HG02571 (cell line): ENCODE data around the gene MMAB.

Experiments
- ATAC-seq: cut with Tn5 transposase; IDR thresholded peaks from one replicate; pipeline ENCODE4 v1.9.1; 2021; ENCODE audit warnings: mild to moderate bottlenecking, moderate library complexity; ENCODE audit not compliant: unreplicated experiment

The MMAB gene

DNA sequence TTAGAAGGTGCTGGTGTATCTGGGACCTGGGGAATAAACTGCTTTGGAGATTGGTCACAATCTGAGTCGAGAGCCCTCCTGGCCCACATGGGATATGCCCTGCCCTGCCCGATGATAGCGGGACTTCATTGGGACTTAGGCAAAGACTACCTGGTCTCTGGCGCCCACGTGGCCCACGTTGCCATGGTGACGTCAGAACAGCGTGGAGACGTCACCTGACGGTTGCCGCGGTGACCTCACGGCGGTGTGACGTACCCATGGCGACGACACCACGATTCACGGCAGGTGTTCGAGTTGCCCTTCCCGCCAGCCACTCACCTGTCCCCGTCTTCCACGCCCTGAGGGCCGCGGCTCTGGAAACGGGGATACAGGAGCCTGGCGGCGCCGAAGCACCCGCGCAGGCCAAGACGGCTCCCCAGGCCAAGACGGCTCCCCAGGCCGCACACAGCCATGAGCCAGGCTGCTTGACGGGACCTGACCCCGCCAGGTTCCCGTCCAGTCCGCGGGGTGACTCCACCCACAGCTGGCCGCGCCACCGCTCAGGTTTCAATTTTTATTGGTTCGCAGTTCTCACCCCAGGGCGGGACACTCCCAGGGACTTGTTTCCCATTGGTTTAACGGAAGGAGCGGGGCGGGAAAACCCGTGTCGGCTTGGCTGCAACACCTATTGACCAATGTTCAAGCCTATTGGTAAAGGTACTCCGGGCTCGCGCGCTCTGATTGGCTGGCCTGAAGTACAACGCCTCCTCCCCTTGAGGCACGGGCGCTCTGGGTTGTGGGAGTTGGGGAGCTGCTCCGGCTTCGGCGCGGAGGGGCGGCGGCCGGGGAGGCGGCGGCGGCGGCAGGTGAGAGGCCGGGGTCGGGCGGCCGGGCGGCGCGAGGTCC lies at the start of gene MMAB, which contains the start of gene MVK:
Gene MMAB (minus strand): TSS at position 476 of the 885 bp plus-strand sequence. CDS start 24 bp downstream, at position 452.
Gene MVK (plus strand): TSS at position 766 of the 885 bp plus-strand sequence. CDS start 1,029 bp downstream, outside the sequence.
- peak; percentile 91 for ATAC-seq

DNA sequence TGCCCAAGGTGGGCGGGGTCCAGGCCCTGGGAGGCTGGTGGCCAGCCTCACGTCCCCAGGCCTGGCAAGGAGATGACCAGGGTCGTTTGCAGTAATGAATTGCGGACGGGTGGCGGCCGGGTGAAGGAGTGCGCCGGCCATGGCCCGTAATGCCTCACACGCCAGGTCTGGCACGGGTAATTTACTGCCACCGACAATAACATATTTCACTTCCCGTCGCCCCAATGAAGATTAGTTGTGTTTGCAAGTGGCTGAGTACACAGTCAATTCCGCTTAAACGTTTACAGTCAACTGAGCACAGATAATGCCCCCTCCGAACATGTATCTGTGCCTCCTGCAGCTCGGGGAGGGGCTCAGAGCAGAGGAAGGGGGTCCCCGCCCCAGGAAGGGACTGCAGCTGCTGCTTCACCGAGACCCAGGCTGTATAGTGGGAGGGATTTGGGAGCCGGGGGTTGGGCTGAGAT lies 48.6 kb upstream of the MMAB start:
- ATAC-seq, result no peak

DNA sequence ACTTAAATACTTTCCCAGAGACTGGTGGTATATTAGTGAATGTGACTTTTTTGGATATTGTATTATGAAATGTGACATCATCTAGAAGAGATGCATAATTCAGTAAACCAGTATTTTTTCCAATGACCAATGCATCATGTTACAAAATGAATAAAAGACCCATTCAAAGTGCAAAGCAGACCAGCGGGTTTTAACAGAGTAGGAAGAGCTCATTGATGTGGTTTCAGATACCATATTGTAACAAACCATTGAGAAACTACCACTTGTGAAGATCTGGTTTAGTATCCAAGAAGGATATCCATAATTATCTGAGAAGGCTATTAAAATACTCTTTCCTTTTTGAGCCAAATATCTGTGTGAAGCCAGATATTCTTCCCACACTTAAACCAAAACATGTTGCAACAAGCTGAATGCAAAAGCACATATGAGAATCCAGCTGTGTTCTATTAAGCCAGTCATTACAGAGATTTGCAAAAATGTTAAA lies 47.9 kb upstream of the MMAB start:
- ATAC-seq, result no peak

GRCh38 chr12:109619002-109619604 lies 45.8 kb upstream of the MMAB start:
- ATAC-seq, result no peak

GRCh38 chr12:109618082-109618481 lies 44.8 kb upstream of the MMAB start:
- no peak for ATAC-seq

DNA sequence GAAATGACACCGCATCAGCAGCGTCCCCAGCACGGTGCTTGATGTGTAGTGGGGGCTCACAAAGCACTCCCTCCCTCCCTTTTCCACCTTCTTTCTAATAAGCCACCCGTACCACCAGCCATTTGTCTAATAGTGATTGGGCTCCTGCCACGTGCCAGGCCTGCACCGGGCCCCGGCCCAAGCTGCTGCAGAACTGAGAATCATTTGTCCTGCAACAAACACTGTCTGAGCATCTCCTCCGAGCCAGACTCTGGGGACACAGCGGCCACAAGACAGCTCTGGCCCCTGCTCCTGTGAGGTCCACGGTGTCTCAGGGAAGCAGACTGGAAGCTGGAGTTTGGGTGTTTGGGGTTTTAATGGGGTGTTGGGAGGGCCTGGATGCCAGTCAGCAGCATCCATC lies 44.2 kb upstream of the MMAB start:
- no peak for ATAC-seq

GRCh38 chr12:109615556-109616229 lies 42.4 kb upstream of the MMAB start:
- no peak for ATAC-seq

DNA sequence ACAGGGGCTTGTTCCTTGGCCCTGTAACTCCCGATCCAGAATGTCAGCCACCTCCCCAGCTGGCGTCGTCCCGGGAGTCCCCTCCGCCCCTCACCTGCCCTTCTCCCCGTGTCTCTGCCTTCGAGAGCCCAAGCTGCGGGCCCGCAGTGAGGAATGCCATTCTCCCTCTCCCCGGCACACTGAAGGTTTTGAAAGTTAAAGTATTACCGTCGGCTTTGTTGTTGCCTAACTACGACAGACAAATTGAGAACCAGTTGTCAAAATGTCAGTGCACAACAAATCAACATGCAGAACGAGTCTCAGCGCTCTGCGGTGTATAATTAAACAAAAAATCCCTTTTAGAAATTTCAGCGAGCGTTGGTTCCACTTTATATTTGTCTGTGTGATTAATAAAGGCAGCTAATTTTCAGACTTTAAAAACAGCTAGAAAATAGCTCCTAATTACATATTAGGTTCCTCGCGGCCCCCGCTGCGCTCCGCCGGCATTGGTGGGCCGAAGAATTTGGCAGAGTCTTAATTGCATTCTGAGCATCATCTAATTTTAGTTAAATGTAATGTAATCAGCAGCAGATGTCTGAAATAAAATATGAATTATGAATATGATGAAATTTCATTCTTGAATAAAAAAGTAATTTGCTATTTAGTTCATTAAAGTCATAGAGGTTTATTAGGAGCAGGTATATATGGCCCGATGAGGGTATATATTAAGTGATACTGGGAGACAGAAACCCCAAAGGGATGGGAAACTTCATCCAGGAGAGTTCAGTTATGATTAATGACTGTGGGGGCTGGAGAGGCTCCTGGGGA lies 40.5 kb upstream of the MMAB start:
- no peak for ATAC-seq

DNA sequence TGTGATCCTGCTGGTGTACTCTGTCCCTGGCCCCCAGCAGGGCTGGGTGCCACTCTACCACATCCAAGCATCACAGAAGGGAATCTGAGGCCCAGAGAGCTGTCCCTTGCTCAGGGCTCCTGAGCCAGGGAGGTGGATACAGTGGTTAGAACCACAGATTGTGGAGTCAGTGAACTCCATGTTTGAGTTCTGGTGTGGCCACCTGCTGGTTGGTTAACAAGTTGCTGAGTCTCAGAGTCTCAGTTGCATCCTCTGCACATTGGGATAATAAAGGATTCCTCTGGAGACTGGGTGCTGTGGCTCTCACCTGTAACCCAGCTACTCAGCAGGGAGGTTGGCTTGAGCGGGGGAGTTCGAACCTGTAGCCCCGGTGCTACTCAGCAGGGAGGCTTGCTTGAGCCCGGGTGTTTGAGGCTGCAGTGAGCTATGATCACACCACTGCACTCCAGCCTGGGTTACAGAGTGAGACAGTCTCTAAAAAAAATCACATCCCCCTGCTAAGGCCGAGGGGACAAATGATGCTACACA lies 39.7 kb upstream of the MMAB start:
- ATAC-seq, result no peak

DNA sequence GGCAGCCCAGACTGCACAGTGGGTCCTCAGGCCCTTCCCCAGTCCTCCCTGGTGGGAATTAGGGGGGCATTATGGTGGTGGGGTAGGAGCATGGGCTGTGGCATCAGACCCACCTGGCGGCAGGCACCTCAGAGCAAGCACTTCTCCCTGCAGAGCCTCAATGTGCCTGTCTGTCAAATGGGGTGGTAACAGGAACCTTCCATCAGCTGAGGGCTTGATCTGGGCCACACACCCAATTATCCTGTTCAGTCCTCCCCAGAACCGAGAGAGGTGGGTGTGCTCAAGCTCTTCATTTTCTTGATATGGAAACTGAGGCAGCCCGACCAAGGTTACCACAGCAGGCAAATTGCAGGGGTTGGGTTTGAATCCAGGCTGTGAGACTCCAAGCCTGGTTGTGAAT lies 38.7 kb upstream of the MMAB start:
- ATAC-seq, result no peak

DNA sequence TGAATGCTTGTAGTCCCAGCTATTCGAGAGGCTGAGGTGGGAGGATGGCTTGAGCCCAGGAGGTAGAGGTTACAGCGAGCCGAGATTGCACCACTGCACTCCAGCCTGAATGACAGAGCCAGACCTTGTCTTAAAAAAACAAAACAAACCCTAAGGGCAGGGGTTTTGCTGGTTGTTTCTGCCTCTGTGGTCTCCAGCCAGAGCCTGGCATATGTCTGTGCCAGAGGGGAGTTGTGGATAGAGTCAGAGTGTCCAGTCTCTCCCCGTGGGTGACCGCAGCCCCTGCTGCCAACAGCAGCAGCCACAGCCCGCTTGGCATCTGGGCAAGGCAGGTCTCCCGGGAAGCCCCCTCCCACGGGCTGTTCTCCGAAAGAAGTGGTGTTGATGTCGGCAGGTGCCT lies 37.9 kb upstream of the MMAB start:
- no peak for ATAC-seq

DNA sequence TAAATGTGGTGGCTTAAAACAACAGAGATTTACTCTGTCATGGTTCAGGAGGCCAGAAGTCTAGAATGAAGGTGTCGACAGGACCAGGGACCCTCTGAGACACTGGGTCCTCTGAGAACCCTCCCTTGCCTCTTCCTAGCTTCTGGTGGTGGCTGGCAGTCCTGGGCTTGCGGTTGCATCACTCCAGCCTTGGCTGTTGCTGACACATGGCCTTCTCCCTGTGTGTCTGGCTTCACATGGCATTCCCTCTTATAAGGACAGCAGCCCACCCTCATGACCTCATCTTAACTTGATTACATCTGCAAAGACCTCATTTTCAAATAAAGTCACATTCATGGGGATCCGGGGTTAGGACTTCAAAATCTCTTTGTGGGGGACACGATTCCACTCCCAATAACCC lies 37.2 kb upstream of the MMAB start:
- ATAC-seq, result no peak

GRCh38 chr12:109609342-109609741 lies 36.0 kb upstream of the MMAB start:
- ATAC-seq, result no peak

DNA sequence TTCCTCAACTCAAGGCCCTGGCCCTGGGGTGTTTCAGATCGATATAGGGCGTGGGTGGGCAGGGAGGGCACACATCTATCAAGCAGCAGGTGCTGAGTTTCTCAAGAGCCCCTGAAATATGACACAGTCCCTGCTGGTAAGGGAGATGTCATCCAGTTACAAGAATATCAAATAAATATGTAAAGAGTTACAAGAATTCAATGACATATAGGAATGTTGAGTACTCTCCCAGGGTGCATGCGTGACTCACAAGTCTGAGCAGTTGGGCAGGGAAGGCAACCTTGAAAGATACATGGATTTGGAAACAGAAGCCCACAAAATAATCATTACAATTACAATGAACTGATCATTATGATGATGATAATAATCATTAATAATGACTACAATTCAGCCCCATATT lies 35.5 kb upstream of the MMAB start:
- no peak for ATAC-seq

GRCh38 chr12:109608270-109608669 lies 35.0 kb upstream of the MMAB start:
- ATAC-seq, result no peak

DNA sequence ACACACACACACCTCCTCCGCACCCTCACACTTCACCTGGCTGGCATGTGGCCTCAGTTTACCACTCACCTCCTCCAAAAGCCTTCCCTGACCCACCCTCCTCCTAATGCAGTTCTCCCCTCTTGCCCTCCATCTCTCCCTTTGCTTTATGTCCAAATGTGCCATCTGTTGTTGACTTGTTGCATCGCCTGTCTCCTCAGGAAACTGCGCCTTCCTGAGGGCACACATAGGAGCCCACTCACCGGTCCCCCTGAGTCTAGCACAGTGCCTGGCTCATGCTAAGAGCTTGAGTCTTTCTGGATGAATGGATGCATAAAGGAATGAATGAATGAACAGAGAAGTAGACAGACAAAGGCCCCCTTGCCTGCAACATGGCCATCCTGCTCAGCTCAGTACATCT lies 34.3 kb upstream of the MMAB start:
- ATAC-seq, result no peak

DNA sequence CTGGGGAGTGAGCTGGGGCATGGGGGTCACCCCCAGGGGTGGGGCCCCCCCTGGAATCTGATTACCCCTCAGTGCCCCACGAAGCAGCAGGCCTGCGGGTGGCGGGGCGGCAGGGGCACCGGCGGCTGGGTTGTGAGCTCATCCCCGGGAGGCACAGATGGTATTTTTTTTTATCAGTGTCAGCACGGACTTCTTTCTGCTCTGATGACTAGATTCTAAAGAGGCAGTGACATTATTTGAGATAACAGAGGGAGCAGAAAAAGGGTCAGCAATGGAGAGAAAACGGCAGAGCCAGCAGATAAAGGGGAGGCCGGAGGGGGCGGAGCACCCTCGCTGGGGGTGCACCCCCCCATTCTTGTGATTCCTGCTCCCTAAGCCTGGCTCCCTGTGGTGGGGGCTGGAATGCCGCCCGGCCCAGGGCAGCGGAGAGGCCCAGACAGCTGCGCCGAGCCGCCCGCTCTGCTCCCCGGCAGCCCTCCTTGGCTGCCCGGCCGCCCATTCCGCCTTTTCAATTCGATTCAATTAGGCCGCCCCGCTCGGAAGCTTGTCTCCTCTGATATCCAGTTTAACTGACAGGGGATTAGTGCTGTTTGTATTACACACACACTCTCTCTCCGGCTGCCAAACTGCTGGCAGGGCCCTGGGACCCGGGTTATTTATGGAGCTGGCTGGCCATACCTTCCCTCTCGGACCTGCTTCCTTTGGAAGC lies 33.2 kb upstream of the MMAB start:
- no peak for ATAC-seq

DNA sequence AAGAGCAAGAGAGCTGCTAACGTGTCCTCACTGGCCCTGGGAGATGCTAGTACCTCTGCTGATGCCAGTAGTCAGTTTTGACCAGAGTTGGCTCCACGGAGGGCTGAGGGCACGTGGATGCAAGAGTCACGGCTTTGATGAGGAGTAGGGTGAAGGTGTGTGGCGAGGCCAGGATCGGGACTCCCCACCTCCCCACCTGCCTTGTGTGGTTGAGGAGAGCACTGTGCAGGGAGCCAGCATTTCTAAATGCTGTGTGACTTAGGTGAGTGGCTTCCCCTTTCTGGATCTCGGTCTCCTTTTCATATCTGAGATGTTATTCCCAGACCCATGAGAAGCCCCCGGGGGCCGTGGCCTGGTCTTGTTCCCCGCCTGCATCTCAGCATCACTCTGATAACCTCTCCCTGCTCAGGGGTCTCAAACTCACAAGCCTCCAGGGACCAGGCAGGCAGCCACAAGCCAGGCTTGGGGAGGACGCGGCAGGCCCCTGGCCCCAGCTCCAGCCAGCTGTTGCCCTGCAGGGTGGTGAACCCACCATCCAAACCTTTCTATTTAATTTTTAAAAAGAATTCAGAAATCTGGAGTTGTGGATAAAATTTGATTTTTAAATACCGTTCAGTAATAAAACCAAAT lies 32.4 kb upstream of the MMAB start:
- ATAC-seq, result no peak

GRCh38 chr12:109605016-109605415 lies 31.7 kb upstream of the MMAB start:
- no peak for ATAC-seq
